ENCODE data around the gene BCLAF1. TPM values are rescaled to one million over a fixed set of nuclear protein-coding genes. Genes with fewer than 3 reads are reported as not detected.
A peak's percentile ranks its signal among the peaks of the same experiment; 100 is the strongest.

BCLAF1 gene
- total and polyA plus RNA-seq, 3 experiments from 2014 or later, result 130 to 269 (median 247) TPM

GRCh38 chr6:136236466-136237293 is 53.0 kb downstream of the BCLAF1 start:
- H3K36me3 Mint-ChIP-seq, result peaks cover 0 to 9% (median 2%) of the 10 kb centered on the region in 3 donors
- Histone ChIP-seq H3K27ac (ENCODE audit: low read depth, low read length) (peak overlapping the region; percentile 31), H3K27me3 (ENCODE audit: insufficient read depth, low read length, poor library complexity, severe bottlenecking) (no peaks in the 10 kb centered on the region), H3K4me1 (ENCODE audit: insufficient read depth, low read length) (no peaks in the 10 kb centered on the region), H3K4me3 (ENCODE audit: low read length) (no peak overlapping the region), H3K9me3 (ENCODE audit: low read length) (no peaks in the 10 kb centered on the region), H3K36me3 (ENCODE audit: insufficient read depth, low read length) (no peaks in the 10 kb centered on the region)
- CTCF ChIA-PET, result interaction anchor here (1.6 to 2.1 kb wide), 2 partner anchors 10 to 53 kb away, joined by 3 to 13 read pairs; partner anchors contain the start of gene BCLAF1
- peak overlapping the region in 1 of 8 donors; percentile 33 for H3K27ac Mint-ChIP-seq
- H3K4me3 Mint-ChIP-seq, result no peak overlapping the region
- peaks cover 0 to 9% (median 0%) of the 10 kb centered on the region in 3 donors for H3K4me1 Mint-ChIP-seq
- H3K9me3 Mint-ChIP-seq, result no peaks in the 10 kb centered on the region
- H3K27me3 Mint-ChIP-seq, result no peaks in the 10 kb centered on the region
- no peak for DNase-seq
- POLR2A ChIA-PET, result no interaction called here

DNA sequence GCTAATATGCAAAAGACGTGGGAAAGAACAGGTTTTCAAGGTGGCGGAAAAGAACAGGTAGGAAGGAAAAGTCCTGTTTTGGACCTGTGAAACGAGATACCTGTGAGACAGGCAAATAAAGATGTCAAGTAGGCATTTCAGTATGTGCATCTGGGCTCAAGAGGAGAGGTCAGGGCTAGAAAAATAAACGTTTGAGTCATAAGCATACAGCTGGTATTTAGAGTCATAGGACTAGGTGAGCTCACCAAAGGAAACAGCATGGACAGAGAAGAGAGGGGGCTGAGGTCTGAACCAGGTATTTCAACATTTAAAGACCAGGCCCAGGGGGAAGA is 54.4 kb downstream of the BCLAF1 start:
- Histone ChIP-seq H3K9me3 (ENCODE audit: low read length) (no peaks in the 10 kb centered on the region), H3K4me1 (ENCODE audit: insufficient read depth, low read length) (no peaks in the 10 kb centered on the region), H3K27ac (ENCODE audit: low read depth, low read length) (peak overlapping the region; percentile 16), H3K4me3 (ENCODE audit: low read length) (no peak overlapping the region), H3K27me3 (ENCODE audit: insufficient read depth, low read length, poor library complexity, severe bottlenecking) (no peaks in the 10 kb centered on the region), H3K36me3 (ENCODE audit: insufficient read depth, low read length) (no peaks in the 10 kb centered on the region)
- no peak for DNase-seq
- Mint-ChIP-seq H3K9me3 (no peaks in the 10 kb centered on the region), H3K27me3 (no peaks in the 10 kb centered on the region), H3K36me3 (peaks cover 0 to 9% (median 2%) of the 10 kb centered on the region in 3 donors), H3K27ac (no peak overlapping the region), H3K4me3 (no peak overlapping the region), H3K4me1 (peaks cover 0 to 9% (median 0%) of the 10 kb centered on the region in 3 donors)
- CTCF ChIA-PET, result interaction anchor here (1.9 kb wide), 1 partner anchor 9 kb away, joined by 7 read pairs; no protein-coding TSS in a partner anchor
- POLR2A ChIA-PET, result no interaction called here

DNA sequence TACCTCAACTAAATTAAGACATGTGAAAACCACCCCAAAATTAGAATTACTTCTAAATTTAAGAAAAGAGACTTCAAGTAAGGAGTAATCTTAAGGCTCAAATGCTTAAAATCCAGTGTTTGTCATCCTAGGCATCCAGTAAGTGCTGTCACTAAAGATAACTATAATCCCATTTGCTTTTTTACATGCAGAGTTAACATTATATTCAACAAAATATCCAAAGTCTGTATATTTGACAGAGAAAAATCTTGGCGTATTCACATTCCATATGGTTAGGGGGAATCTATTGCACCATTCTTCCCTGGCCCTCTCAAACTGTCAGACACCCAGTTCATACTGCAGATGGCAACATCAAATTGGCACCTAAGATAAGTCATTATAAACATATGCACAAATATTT is 56.9 kb downstream of the BCLAF1 start:
- Mint-ChIP-seq H3K36me3 (peaks cover 0 to 5% (median 0%) of the 10 kb centered on the region in 3 donors), H3K27me3 (no peaks in the 10 kb centered on the region), H3K4me3 (no peak overlapping the region), H3K4me1 (peaks cover 0 to 9% (median 0%) of the 10 kb centered on the region in 3 donors), H3K27ac (peak overlapping the region in 1 of 8 donors; percentile 56), H3K9me3 (no peaks in the 10 kb centered on the region)
- Histone ChIP-seq H3K9me3 (ENCODE audit: low read length) (no peaks in the 10 kb centered on the region), H3K4me1 (ENCODE audit: insufficient read depth, low read length) (no peaks in the 10 kb centered on the region), H3K4me3 (ENCODE audit: low read length) (no peak overlapping the region), H3K36me3 (ENCODE audit: insufficient read depth, low read length) (no peaks in the 10 kb centered on the region), H3K27ac (ENCODE audit: low read depth, low read length) (no peak overlapping the region), H3K27me3 (ENCODE audit: insufficient read depth, low read length, poor library complexity, severe bottlenecking) (no peaks in the 10 kb centered on the region)
- POLR2A ChIA-PET, result no interaction called here
- no peak for DNase-seq
- CTCF ChIA-PET, result no interaction called here

DNA sequence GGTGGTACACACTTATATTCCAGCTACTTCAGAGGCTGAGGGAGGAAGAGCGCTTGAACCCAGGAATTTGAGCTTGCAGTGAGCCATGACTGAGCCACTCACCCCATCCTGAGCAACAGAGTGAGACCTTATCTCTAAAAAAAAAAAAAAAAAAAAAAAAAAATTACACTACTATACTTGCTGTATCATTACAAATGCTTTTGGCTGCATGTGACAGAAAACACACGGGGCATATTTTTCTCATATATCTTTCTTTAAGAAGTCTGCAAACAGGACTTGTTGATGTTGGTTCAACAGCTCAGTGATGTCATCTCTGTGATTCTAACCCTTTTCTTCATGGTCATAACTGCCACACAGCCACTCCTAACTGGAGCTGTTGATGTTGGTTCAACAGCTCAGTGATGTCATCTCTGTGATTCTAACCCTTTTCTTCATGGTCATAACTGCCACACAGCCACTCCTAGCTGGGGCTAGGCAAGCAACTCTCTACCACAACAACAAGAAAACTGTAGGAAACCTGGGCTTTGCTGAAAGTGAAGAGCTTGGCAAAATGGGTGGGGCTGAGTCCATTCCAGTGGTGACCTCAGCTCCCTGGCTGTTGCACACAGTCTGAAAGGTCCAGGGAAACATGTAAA is 59.3 kb downstream of the BCLAF1 start:
- H3K9me3 Mint-ChIP-seq, result no peaks in the 10 kb centered on the region

GRCh38 chr6:136228814-136229213 is 60.8 kb downstream of the BCLAF1 start:
- no peak for DNase-seq
- Histone ChIP-seq H3K27ac (ENCODE audit: low read depth, low read length) (no peak overlapping the region), H3K27me3 (ENCODE audit: insufficient read depth, low read length, poor library complexity, severe bottlenecking) (no peaks in the 10 kb centered on the region), H3K9me3 (ENCODE audit: low read length) (no peaks in the 10 kb centered on the region), H3K4me3 (ENCODE audit: low read length) (no peak overlapping the region), H3K36me3 (ENCODE audit: insufficient read depth, low read length) (no peaks in the 10 kb centered on the region), H3K4me1 (ENCODE audit: insufficient read depth, low read length) (no peaks in the 10 kb centered on the region)
- H3K4me3 Mint-ChIP-seq, result no peak overlapping the region
- no peaks in the 10 kb centered on the region for H3K27me3 Mint-ChIP-seq
- peaks cover 8 to 10% (median 8%) of the 10 kb centered on the region in 3 donors for H3K4me1 Mint-ChIP-seq
- no peaks in the 10 kb centered on the region for H3K36me3 Mint-ChIP-seq
- no peaks in the 10 kb centered on the region for H3K9me3 Mint-ChIP-seq
- H3K27ac Mint-ChIP-seq, result no peak overlapping the region
- ChIA-PET POLR2A (no interaction called here), CTCF (no interaction called here)

More for the DNA sequence above, 59.3 kb downstream of the BCLAF1 start:
- POLR2A ChIA-PET, result no interaction called here
- Histone ChIP-seq H3K4me3 (ENCODE audit: low read length) (no peak overlapping the region), H3K27ac (ENCODE audit: low read depth, low read length) (no peak overlapping the region), H3K36me3 (ENCODE audit: insufficient read depth, low read length) (no peaks in the 10 kb centered on the region), H3K9me3 (ENCODE audit: low read length) (no peaks in the 10 kb centered on the region), H3K27me3 (ENCODE audit: insufficient read depth, low read length, poor library complexity, severe bottlenecking) (no peaks in the 10 kb centered on the region), H3K4me1 (ENCODE audit: insufficient read depth, low read length) (no peaks in the 10 kb centered on the region)
- Mint-ChIP-seq H3K4me3 (no peak overlapping the region), H3K4me1 (peaks cover 8 to 10% (median 8%) of the 10 kb centered on the region in 3 donors), H3K27me3 (no peaks in the 10 kb centered on the region), H3K27ac (no peak overlapping the region), H3K36me3 (peaks cover 0 to 2% (median 0%) of the 10 kb centered on the region in 3 donors)
- CTCF ChIA-PET, result no interaction called here
- DNase-seq, result no peak

DNA sequence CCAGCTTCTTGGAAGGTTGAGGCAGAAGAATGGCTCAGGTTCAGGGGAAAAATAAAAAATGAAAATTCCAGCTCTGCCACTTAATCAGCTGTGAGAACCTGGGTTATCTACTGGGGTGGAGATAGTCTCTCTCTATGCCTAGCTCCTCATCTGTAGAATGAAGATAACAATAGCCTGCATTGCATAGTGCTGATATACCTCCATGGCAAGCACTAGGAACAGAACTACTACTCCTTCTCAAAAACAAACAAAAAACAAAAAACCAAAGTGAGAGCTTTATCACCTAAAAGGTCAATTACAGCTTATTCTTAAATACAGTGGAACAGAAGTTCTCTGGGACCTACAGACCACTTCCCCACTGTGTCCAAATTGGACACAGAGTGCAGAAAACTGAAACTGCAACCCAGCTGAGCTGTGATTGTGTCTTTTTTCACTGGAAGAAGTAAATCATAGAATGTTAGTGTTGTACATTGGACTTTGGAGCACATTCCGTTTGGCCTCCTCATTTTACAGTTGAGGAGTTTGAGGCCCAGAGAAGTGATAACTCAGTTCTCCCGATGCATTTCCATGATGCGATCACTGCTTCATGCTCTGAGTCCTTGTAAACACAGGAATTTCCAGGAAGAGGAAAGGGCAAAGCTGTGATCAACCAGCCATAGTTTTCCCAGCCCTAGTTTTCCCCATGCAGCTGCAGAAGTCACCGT is 62.8 kb downstream of the BCLAF1 start:
- peak overlapping the region in 6 of 7 donors; percentile 57 to 77 (median 66) for H3K4me3 Mint-ChIP-seq
- ChIA-PET POLR2A (interaction anchor here (0.6 kb wide), 1 partner anchor 690 kb away, joined by 3 read pairs; no protein-coding TSS in a partner anchor), CTCF (interaction anchor here (0.7 to 2.3 kb wide), 33 partner anchors 8 to 776 kb away, joined by 3 to 17 read pairs (median 5); no protein-coding TSS in a partner anchor)
- H3K36me3 Mint-ChIP-seq, result no peaks in the 10 kb centered on the region
- Histone ChIP-seq H3K4me1 (ENCODE audit: insufficient read depth, low read length) (no peaks in the 10 kb centered on the region), H3K9me3 (ENCODE audit: low read length) (no peaks in the 10 kb centered on the region), H3K27me3 (ENCODE audit: insufficient read depth, low read length, poor library complexity, severe bottlenecking) (no peaks in the 10 kb centered on the region), H3K4me3 (ENCODE audit: low read length) (peak overlapping the region; percentile 22), H3K27ac (ENCODE audit: low read depth, low read length) (peak overlapping the region; percentile 43), H3K36me3 (ENCODE audit: insufficient read depth, low read length) (no peaks in the 10 kb centered on the region)
- H3K27ac Mint-ChIP-seq, result peak overlapping the region in 3 of 8 donors; percentile 4 to 48 (median 48)
- DNase-seq, result no peak
- H3K4me1 Mint-ChIP-seq, result peaks cover 8 to 10% (median 8%) of the 10 kb centered on the region in 3 donors
- H3K27me3 Mint-ChIP-seq, result no peaks in the 10 kb centered on the region
- H3K9me3 Mint-ChIP-seq, result no peaks in the 10 kb centered on the region

DNA sequence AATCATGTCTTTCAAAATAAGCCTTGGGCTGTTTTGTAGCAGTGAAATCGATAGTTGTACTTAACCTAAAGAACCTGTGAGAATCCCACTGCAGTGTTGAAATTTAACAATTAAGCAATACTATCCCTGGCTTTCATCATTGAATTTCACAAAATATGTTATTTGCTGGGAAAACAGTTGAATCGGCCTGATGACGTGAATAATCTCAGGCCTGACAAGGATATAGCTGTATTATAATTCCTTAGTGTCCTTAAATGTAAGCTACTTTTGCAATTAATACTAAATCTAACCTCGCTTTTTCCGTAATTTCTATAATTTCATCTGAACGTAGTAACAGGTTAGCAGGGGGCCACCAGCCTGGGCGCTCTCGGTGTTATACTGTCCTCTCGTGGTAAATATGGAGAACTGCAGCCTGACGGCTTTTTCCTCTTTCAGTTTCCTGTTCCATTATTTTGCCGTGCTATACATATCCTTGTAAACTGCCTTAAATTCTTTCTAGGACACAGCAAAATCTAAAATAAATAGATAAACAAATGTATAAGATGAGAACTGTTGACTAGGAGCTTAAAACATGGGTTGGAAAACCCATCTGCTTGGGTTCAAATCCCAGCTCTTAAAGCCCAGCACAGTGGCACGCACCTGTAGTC is 63.5 kb downstream of the BCLAF1 start:
- CTCF ChIA-PET, result interaction anchor here (0.6 to 2.3 kb wide), 34 partner anchors 8 to 775 kb away, joined by 3 to 17 read pairs (median 5); no protein-coding TSS in a partner anchor
- Histone ChIP-seq H3K36me3 (ENCODE audit: insufficient read depth, low read length) (no peaks in the 10 kb centered on the region), H3K27ac (ENCODE audit: low read depth, low read length) (peak overlapping the region; percentile 43), H3K4me1 (ENCODE audit: insufficient read depth, low read length) (no peaks in the 10 kb centered on the region), H3K27me3 (ENCODE audit: insufficient read depth, low read length, poor library complexity, severe bottlenecking) (no peaks in the 10 kb centered on the region), H3K4me3 (ENCODE audit: low read length) (peak overlapping the region; percentile 22), H3K9me3 (ENCODE audit: low read length) (no peaks in the 10 kb centered on the region)
- Mint-ChIP-seq H3K27ac (peak overlapping the region in 4 of 8 donors; percentile 4 to 48 (median 30)), H3K27me3 (peaks cover 0 to under 1% of the 10 kb centered on the region in 2 donors), H3K36me3 (no peaks in the 10 kb centered on the region), H3K4me3 (peak overlapping the region in 6 of 7 donors; percentile 57 to 77 (median 66)), H3K4me1 (peaks cover 8 to 10% (median 8%) of the 10 kb centered on the region in 3 donors), H3K9me3 (no peaks in the 10 kb centered on the region)
- DNase-seq, result peak; percentile 28 to 66 (median 46)
- POLR2A ChIA-PET, result interaction anchor here (0.6 kb wide), 1 partner anchor 690 kb away, joined by 3 read pairs; no protein-coding TSS in a partner anchor
